Measurements from ENCODE around the gene MYO5B. TPM values are rescaled to one million over a fixed set of nuclear protein-coding genes. Genes with fewer than 3 reads are reported as not detected.

MYO5B gene
- total RNA-seq, 1 donor from 2014 or later, result 1.5 TPM

DNA sequence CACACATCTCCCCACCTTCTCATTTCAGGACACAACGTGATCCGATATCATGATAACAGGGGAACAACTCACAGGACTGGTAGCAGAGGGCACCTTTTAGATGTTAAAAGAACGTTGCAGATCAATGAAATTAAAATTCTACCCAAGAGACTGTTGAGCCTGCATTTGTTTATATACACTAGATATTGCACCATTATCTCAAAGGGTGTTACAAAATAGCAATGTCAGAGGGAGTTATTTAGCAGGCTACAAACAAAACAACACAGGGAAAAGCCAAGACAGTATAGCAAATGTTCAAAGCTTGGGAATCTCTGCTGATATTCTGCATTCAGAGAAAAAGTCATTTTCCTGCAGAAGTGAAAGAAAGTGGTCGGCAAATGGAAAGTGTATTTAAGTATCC is 139.5 kb downstream of the MYO5B start:
- H3K4me3 Mint-ChIP-seq (ENCODE audit: unreplicated experiment), result no peak overlapping the region
- H3K9me3 Mint-ChIP-seq (ENCODE audit: unreplicated experiment), result no peaks in the 10 kb centered on the region
- H3K27ac Mint-ChIP-seq (ENCODE audit: unreplicated experiment), result no peak overlapping the region
- no peaks in the 10 kb centered on the region for H3K36me3 Mint-ChIP-seq (ENCODE audit: low read depth, unreplicated experiment)
- peaks cover 7% of the 10 kb centered on the region for H3K4me1 Mint-ChIP-seq (ENCODE audit: unreplicated experiment)
- no peaks in the 10 kb centered on the region for H3K27me3 Mint-ChIP-seq (ENCODE audit: unreplicated experiment)
- TF ChIP-seq, protein P1, sequence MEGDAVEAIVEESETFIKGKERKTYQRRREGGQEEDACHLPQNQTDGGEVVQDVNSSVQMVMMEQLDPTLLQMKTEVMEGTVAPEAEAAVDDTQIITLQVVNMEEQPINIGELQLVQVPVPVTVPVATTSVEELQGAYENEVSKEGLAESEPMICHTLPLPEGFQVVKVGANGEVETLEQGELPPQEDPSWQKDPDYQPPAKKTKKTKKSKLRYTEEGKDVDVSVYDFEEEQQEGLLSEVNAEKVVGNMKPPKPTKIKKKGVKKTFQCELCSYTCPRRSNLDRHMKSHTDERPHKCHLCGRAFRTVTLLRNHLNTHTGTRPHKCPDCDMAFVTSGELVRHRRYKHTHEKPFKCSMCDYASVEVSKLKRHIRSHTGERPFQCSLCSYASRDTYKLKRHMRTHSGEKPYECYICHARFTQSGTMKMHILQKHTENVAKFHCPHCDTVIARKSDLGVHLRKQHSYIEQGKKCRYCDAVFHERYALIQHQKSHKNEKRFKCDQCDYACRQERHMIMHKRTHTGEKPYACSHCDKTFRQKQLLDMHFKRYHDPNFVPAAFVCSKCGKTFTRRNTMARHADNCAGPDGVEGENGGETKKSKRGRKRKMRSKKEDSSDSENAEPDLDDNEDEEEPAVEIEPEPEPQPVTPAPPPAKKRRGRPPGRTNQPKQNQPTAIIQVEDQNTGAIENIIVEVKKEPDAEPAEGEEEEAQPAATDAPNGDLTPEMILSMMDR (IDR thresholded peaks at IDR 0.05; ENCODE audit: unreplicated experiment), result no peak
- DNase-seq (ENCODE audit: low spot score), result no peak

GRCh38 chr18:50053111-50053510 is 141.8 kb downstream of the MYO5B start:
- Mint-ChIP-seq H3K9me3 (ENCODE audit: unreplicated experiment) (no peaks in the 10 kb centered on the region), H3K4me1 (ENCODE audit: unreplicated experiment) (peaks cover 7% of the 10 kb centered on the region), H3K27ac (ENCODE audit: unreplicated experiment) (no peak overlapping the region)

DNA sequence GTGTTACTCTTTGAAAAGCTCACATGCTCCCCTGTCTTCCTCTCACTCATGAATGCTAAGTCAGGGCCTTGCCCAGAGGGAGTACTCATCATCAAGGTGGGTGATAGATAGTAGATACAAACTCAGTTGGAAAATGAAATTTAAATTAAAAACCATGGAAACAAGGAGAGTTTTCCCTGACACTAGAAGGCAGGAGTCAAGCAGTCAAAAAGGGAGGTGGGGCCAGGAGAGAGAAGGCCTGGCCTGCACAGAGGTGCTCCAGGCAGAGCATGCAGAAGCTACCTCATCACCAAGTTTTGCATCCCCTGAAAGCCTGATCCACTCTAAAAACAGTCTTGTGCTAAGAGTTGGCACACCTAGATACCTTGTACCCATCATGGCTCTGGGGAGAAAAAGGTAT is 143.7 kb downstream of the MYO5B start:
- Mint-ChIP-seq H3K27ac (ENCODE audit: unreplicated experiment) (no peak overlapping the region), H3K27me3 (ENCODE audit: unreplicated experiment) (no peaks in the 10 kb centered on the region), H3K36me3 (ENCODE audit: low read depth, unreplicated experiment) (no peaks in the 10 kb centered on the region), H3K4me1 (ENCODE audit: unreplicated experiment) (peaks cover 5% of the 10 kb centered on the region), H3K4me3 (ENCODE audit: unreplicated experiment) (no peak overlapping the region), H3K9me3 (ENCODE audit: unreplicated experiment) (no peaks in the 10 kb centered on the region)
- DNase-seq (ENCODE audit: low spot score), result no peak
- TF ChIP-seq, protein P1 (IDR thresholded peaks at IDR 0.05; ENCODE audit: unreplicated experiment), result no peak

More at GRCh38 chr18:50053111-50053510, 141.8 kb downstream of the MYO5B start:
- Mint-ChIP-seq H3K27me3 (ENCODE audit: unreplicated experiment) (no peaks in the 10 kb centered on the region), H3K36me3 (ENCODE audit: low read depth, unreplicated experiment) (no peaks in the 10 kb centered on the region), H3K4me3 (ENCODE audit: unreplicated experiment) (no peak overlapping the region)
- DNase-seq (ENCODE audit: low spot score), result no peak
- TF ChIP-seq, protein P1 (IDR thresholded peaks at IDR 0.05; ENCODE audit: unreplicated experiment), result no peak

- TF ChIP-seq, protein P1 (IDR thresholded peaks at IDR 0.05; ENCODE audit: unreplicated experiment), result no peak
- peaks cover 2% of the 10 kb centered on the region for H3K27me3 Mint-ChIP-seq (ENCODE audit: unreplicated experiment)
- no peak overlapping the region for H3K4me3 Mint-ChIP-seq (ENCODE audit: unreplicated experiment)
- no peaks in the 10 kb centered on the region for H3K36me3 Mint-ChIP-seq (ENCODE audit: low read depth, unreplicated experiment)
- no peak overlapping the region for H3K27ac Mint-ChIP-seq (ENCODE audit: unreplicated experiment)
- H3K4me1 Mint-ChIP-seq (ENCODE audit: unreplicated experiment), result no peaks in the 10 kb centered on the region
- no peak for DNase-seq (ENCODE audit: low spot score)
- H3K9me3 Mint-ChIP-seq (ENCODE audit: unreplicated experiment), result no peaks in the 10 kb centered on the region
These were observed 149.8 kb downstream of the MYO5B start for GRCh38 chr18:50045126-50045525.

- Mint-ChIP-seq H3K4me3 (ENCODE audit: unreplicated experiment) (no peak overlapping the region), H3K27ac (ENCODE audit: unreplicated experiment) (no peak overlapping the region), H3K4me1 (ENCODE audit: unreplicated experiment) (no peaks in the 10 kb centered on the region), H3K27me3 (ENCODE audit: unreplicated experiment) (peaks cover 2% of the 10 kb centered on the region), H3K36me3 (ENCODE audit: low read depth, unreplicated experiment) (no peaks in the 10 kb centered on the region), H3K9me3 (ENCODE audit: unreplicated experiment) (no peaks in the 10 kb centered on the region)
- TF ChIP-seq, protein P1 (IDR thresholded peaks at IDR 0.05; ENCODE audit: unreplicated experiment), result peak; percentile 17
- no peak for DNase-seq (ENCODE audit: low spot score)
These were observed 150.5 kb downstream of the MYO5B start for GRCh38 chr18:50044402-50044801.
